OCI-LY3 (cell line): ENCODE data around the gene CCL1.

Experiments
- H2AFZ ChIP-seq: fragments of 200-600, 300-600 bp; shearing (Covaris generic); 2 replicates; pipeline ENCODE4 v1.6.0; 2014; ENCODE audit warnings: antibody characterized with exemption, low read depth, low read length
- H3K27ac ChIP-seq: fragments of 200-600, 300-600 bp; sonication (generic); 2 replicates; pipeline ENCODE4 v1.5.1; 2014; ENCODE audit warnings: mild to moderate bottlenecking, low read length, moderate library complexity, mixed read lengths
- H3K27me3 ChIP-seq: fragments of 200-600, 300-600 bp; sonication (generic); 2 replicates; pipeline ENCODE4 v1.6.1; 2014; ENCODE audit warnings: low read depth, low read length, mixed read lengths
- H3K36me3 ChIP-seq: fragments of 200-600, 300-600 bp; sonication (generic); replicated peaks from 2 replicates; pipeline ENCODE3; 2014; ENCODE audit warnings: low read depth, low read length, mixed read lengths
- H3K4me1 ChIP-seq: fragments of 300-600, 200-600 bp; sonication (generic); 2 replicates; pipeline ENCODE4 v1.6.1; 2014; ENCODE audit warnings: low read length, mixed read lengths
- H3K4me2 ChIP-seq: fragments of 200-600, 300-600 bp; sonication (generic); 2 replicates; pipeline ENCODE4 v1.6.1; 2014; ENCODE audit warnings: low read length, mixed read lengths
- H3K4me3 ChIP-seq: fragments of 300-600, 200-600 bp; sonication (generic); 2 replicates; pipeline ENCODE4 v1.5.1; 2014; ENCODE audit warnings: antibody characterized with exemption, mild to moderate bottlenecking, low read length, moderate library complexity
- H3K79me2 ChIP-seq: fragments of 300-600, 200-600 bp; shearing (Covaris generic); 2 replicates; pipeline ENCODE4 v1.6.1; 2014; ENCODE audit warnings: mild to moderate bottlenecking, low read length, mixed read lengths
- H3K9ac ChIP-seq: fragments of 300-600, 200-600 bp; shearing (Covaris generic); 2 replicates; pipeline ENCODE4 v1.6.0; 2014; ENCODE audit warnings: mild to moderate bottlenecking, low read length, moderate library complexity
- H3K9me3 ChIP-seq: fragments of 200-600, 300-600 bp; shearing (Covaris generic); 2 replicates; pipeline ENCODE4 v1.6.1; 2014; ENCODE audit warnings: low read length, mixed read lengths; ENCODE audit not compliant: insufficient read depth
- H4K20me1 ChIP-seq: fragments of 200-600, 300-600 bp; sonication (generic); 2 replicates; pipeline ENCODE4 v1.6.1; 2016; ENCODE audit warnings: low read length, mixed read lengths; ENCODE audit not compliant: insufficient read depth
- CTCF ChIP-seq: fragments of 200-600, 300-600 bp; sonication (generic); IDR thresholded peaks from 2 replicates; pipeline ENCODE4 v1.5.1; 2014; ENCODE audit warnings: antibody characterized with exemption, low read length, low read depth
- EZH2phosphoT487 ChIP-seq: fragments of 200-600 bp; shearing (Covaris generic); IDR thresholded peaks from 2 replicates; pipeline ENCODE4 v1.6.1; 2018; ENCODE audit warnings: antibody characterized with exemption, mixed run types, low read depth

Gene CCL1

GRCh38 chr17:34400301-34400931 lies 37.4 kb upstream of the CCL1 start:
- H3K79me2 ChIP-seq = no peaks in the 10 kb centered on the region
- peaks cover 52% of the 10 kb centered on the region for H3K27me3 ChIP-seq
- no peak for TF ChIP-seq EZH2phosphoT487
- TF ChIP-seq CTCF = no peak
- peaks cover 5% of the 10 kb centered on the region; the same call in 1 of the 2 replicates for H4K20me1 ChIP-seq
- H3K4me2 ChIP-seq = no peak overlapping the region
- H3K27ac ChIP-seq = no peak overlapping the region
- H3K9ac ChIP-seq = no peak overlapping the region
- H3K36me3 ChIP-seq = no peaks in the 10 kb centered on the region
- no peak overlapping the region for H2AFZ ChIP-seq
- H3K4me1 ChIP-seq = peaks cover 27% of the 10 kb centered on the region
- H3K4me3 ChIP-seq = no peak overlapping the region
- no peaks in the 10 kb centered on the region for H3K9me3 ChIP-seq

GRCh38 chr17:34399725-34400124 lies 36.7 kb upstream of the CCL1 start:
- H2AFZ ChIP-seq = no peak overlapping the region
- no peaks in the 10 kb centered on the region for H3K36me3 ChIP-seq
- TF ChIP-seq CTCF = no peak
- no peak for TF ChIP-seq EZH2phosphoT487
- H4K20me1 ChIP-seq = peaks cover 5% of the 10 kb centered on the region; the same call in 1 of the 2 replicates
- no peak overlapping the region for H3K4me3 ChIP-seq
- H3K4me2 ChIP-seq = no peak overlapping the region
- H3K27me3 ChIP-seq = peaks cover 58% of the 10 kb centered on the region
- H3K9ac ChIP-seq = no peak overlapping the region
- H3K9me3 ChIP-seq = no peaks in the 10 kb centered on the region
- H3K79me2 ChIP-seq = no peaks in the 10 kb centered on the region
- H3K27ac ChIP-seq = no peak overlapping the region
- H3K4me1 ChIP-seq = peaks cover 30% of the 10 kb centered on the region

- H3K4me2 ChIP-seq = peak overlapping the region; percentile 33
- H3K27ac ChIP-seq = no peak overlapping the region
- H3K4me3 ChIP-seq = no peak overlapping the region
- H2AFZ ChIP-seq = no peak overlapping the region
- H4K20me1 ChIP-seq = peaks cover 5% of the 10 kb centered on the region; the same call in 1 of the 2 replicates
- H3K9me3 ChIP-seq = no peaks in the 10 kb centered on the region
- peaks cover 62% of the 10 kb centered on the region for H3K27me3 ChIP-seq
- no peaks in the 10 kb centered on the region for H3K36me3 ChIP-seq
- H3K79me2 ChIP-seq = no peaks in the 10 kb centered on the region
- TF ChIP-seq CTCF (no peak), EZH2phosphoT487 (no peak)
- no peak overlapping the region for H3K9ac ChIP-seq
- H3K4me1 ChIP-seq = peaks cover 38% of the 10 kb centered on the region
Observed at GRCh38 chr17:34398990-34399389, 36.0 kb upstream of the CCL1 start.

- Histone ChIP-seq H4K20me1 (peaks cover 5% of the 10 kb centered on the region; the same call in 1 of the 2 replicates), H3K27ac (no peak overlapping the region), H3K4me3 (no peak overlapping the region), H3K79me2 (no peaks in the 10 kb centered on the region), H3K27me3 (peaks cover 65% of the 10 kb centered on the region), H3K36me3 (no peaks in the 10 kb centered on the region), H3K9ac (no peak overlapping the region), H2AFZ (no peak overlapping the region), H3K4me2 (no peak overlapping the region), H3K9me3 (no peaks in the 10 kb centered on the region), H3K4me1 (peaks cover 54% of the 10 kb centered on the region)
- no peak for TF ChIP-seq EZH2phosphoT487
- peak; percentile 10; the same call in 1 of the 2 replicates for TF ChIP-seq CTCF
Observed at GRCh38 chr17:34397265-34397664, 34.2 kb upstream of the CCL1 start.
